Activated T-helper 9 cell treated with anti-CD3 and anti-CD28 coated beads, Interleukin-2, amount 50 U/mL, for 16 hours (primary cell): ENCODE measurements around the gene NBEA.
"Not testable (repeated sequence)": the region's sequence is repeated elsewhere in the genome, so short reads cannot be mapped to it uniquely, and the experiment has no call there.

Source experiments
- DNase-seq: peaks from one replicate; pipeline ENCODE4 v3.0.0-alpha.2; 2020; ENCODE audit warnings: low read depth

Gene NBEA

DNA sequence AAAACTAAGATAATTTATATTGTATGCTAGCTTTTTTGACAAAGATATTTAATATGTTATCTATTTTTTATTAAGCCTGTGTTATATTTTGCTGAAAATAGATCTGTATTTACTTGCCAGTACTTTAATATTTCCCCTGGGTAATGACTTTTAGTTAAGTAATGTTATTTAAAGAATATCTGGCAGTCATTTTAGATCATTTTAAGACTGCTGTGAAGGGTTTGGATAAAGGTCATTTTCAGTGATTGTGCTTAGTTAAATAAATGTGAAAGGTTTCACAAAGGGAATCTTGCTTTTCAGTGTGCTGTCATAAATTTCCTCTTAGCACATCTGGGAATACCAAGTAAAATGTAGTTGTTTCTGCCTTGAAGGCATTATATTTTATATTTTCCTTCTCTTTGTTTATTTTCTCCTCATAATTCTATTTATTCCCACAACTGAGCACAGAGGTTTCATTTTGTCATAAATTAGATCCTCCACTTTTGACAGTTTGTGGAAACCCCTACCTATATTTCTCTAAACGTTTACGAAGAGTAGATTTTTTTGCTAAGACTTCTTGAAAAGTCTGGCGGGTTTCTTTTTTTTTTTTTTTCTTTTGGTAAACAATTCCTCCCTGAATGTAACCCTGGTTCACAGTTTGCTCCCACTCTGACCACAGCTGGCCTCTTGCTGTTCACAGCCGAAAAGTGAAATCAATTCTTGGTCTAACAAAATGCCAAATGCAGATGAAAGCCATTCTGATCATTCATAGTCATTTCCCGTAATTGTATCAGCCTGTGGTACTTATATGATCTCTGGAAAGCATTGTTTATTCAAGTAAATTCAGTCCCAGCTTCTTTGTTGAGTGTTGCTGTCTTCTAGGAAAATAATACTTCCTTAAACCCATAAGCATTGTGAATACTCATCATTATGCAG, 446.6 kb downstream of the NBEA start:
- no peak for DNase-seq

DNA sequence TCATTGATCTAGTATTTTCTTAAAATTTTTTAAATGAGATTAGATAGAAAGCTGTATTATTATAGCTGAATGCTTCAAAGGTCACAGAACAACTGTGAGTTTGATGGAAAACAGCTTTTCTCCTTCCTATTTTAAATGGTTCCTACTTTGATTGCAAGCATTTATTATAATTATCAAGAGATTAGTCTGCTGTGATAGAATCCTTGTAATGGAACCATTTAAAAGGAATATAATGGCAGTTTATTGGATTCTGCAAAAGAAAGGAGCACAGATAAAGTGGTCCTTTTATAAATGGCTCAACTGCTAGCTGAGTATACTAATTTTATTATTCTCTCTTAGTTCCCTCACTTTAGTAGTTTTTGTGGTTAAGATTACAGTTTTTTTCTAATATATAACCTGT, 447.5 kb downstream of the NBEA start:
- no peak for DNase-seq

DNA sequence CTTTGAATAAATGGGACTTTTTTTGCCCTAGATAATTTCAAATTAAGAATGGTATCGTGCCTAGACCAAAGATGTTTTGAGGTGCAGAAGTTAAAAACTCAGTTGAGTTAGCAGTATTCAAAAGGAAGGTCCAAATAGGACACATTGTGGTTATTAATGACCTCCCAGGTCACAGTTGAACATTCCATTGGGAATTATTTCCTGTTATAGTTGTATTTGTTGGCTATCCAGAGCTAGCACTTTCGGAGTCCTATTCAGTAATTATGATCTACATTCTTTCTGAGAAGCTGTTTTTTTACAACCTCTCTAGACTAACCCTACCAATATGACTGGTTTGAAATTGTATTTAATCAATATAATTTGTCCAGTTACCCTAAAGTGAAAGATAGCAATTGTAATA, 450.7 kb downstream of the NBEA start:
- DNase-seq: no peak

DNA sequence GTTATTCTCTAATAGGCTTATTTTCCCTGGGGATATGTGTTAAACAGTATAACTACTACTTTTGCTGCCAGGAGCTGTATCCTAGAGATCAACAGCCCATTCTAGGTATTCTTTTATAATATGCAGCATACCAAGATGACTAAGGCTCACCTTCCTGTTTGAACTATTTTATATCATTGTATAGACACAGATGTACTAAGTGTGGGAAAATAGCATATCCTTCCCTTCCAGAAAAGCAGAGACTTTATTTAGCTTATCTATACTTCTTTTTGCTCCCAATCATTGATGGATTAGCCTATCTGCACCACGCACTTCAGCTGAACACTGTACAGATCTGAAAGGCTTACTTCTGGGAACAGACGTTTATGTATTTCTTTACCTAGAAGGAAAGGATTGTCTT, 451.8 kb downstream of the NBEA start:
- no peak for DNase-seq

DNA sequence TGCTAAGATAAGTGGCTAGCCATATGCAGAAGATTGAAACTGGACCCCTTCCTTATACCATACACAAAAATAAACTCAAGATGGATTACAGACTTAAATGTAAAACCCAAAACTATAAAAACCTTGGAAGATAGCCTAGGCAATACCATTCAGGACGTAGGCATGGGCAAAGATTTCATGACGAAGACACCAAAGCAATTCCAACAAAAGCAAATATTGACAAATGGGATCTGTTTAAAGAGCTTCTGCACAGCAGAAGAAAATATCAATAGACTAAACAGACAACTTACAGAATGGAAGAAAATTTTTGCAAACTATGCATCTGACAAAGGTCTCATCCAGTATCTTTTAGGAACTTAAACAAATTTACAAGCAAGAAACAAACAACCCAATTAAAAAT, 466.2 kb downstream of the NBEA start:
- DNase-seq: not testable (repeated sequence)

DNA sequence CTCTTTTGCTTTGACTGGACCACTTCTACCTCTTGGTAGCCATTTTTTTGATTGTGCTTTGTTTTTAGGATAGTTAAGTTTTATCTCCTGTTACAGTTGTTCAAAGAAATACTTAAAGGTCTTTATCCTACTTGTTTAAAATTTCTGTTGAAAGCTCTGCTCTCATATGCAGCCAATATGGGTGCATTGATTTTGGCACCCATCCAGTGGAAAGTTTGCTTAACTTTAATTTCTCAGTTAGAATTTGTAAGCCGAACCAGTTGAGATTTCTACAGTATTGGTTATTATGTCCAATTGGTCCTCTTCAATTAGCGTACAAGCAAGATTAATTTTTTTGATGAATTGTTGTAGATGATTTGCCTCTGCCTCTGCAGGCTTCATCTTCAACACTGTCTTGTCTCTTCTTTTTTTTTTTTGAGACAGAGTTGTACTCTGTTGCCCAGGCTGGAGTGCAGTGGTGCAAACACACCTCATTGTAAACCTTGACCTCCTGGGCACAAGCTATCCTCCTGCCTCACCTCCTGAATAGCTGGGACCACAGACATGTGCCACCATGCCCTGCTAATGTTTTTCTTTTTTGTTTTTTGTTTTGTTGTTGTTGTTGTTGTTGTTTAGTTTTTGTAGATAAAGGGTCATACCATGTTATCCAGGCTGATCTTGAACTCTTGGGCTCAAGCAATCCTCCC, 469.1 kb downstream of the NBEA start:
- no peak for DNase-seq

DNA sequence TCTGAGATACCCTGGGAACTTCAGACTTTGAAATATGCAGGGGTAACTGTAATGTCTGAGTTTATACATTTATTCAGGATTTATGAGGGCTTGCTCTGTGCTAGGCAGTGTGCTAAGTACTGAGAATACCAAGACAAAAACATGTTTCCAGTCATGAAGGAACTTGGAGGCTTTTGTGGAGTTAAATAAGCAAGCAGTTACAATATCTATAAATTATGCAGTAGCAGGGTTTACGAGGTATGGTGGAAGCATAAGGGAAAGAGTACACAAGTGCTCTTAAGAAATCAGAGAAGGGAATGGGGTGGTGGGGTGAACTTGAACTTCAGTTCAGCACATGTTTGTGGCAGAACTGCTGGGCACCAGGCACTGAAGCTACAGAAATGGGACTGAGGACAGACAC, 506.4 kb downstream of the NBEA start:
- no peak for DNase-seq

DNA sequence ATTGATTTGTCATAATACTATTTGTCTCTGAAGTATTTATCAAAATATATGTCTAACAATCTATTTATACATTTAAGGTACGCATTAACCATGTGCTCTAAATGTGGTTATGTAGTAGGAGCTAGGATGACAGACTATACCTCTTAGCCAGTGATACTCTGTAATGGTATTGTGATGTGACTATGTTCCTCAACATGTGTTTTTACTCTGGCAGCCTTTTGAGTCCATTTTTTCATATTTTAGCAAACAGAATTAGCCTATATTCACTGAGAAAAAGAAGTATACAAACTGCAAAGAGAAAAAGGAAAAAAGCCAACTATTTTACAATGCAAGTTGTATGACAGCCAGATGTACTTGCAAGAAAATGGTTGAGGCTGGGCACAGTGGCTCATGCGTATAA, 507.8 kb downstream of the NBEA start:
- no peak for DNase-seq

DNA sequence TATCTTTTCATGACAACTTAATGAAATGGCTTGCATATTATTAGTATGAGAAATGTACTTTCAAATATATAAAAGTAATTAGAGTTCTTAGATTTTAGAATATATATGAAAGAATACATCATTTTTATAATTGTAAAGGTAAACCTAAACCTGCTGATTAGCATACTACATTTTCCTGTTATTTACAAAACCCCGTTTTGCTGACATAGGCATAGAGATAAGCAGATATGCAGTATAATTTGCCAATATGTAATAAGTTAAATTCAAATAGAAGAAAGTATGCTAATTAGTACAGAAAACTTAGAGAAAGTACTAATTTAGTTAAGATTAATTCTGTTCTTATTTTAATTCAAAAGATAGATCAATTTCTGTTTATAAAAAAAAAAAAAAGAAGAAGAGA, 513.0 kb downstream of the NBEA start:
- no peak for DNase-seq

DNA sequence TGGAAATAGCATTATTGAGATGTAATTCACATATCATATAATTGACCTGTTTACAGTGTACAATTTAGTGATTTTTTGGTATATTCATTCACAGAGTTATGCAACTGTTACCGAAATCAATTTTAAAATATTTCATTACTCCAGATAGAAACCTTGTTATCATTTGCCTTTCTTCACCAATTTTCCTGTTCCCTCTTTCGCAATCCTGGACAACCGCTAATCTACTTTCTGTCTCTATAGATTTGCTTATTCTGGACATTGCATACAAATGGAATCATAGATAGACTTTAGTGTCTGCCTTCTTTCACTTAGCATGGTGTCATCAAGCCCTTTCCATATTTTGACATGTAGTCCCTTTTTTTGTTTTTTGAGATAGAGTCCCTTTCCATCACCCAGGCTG, 515.2 kb downstream of the NBEA start:
- no peak for DNase-seq

DNA sequence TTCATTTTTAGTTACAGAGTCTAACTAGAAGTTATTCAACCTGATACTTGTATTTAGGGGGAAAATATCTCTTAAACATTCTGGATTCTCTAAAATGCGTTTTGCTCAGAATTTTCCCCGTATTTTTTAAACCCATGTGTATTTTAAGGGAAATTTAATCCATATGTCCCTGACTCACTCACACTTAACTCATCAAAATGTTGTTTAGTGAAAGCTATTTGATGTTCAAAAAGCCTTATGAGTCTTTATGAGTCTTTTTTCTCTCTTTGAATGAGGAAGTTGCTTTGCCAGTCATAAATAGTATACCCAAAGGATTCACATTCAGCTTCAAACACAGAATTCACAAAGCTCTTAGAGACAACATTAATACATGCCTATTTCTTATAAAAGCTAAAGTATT, 518.0 kb downstream of the NBEA start:
- DNase-seq: no peak

DNA sequence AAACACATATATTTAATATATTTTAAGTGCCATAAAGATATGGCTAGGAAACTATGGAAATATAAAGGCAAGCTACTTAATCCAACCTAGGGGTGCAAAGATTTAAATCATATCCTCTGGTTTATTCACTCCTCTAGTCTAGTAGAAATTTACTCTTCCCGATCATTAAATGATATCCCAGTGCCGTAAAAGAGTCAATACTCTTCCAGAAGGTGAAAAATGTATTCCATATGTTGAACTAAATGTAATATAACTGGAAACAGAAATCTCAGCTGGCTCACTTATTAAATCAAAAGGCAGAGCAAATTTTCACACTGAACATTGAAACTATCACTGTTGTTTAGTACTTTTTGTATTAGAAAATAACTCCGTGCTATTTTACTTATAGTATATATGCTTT, 523.3 kb downstream of the NBEA start:
- no peak for DNase-seq

DNA sequence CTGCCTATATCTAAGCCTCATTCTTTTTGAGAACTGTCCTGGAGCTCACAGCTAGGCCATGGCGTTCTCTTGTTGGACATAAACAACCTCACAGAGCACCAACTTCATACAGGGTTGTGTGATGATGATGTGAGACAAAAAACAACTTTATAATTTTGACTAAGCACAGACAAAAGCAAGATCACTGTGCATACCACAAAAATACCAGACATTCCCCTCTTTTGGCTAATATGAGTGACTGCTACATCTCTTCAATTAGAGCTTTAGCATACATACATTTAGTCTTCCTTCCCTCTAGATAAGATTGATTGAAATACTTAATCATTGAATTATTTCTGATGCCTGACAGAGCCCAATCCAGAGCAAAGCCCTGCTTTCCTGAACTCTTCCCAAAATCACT, 526.1 kb downstream of the NBEA start:
- DNase-seq: no peak

DNA sequence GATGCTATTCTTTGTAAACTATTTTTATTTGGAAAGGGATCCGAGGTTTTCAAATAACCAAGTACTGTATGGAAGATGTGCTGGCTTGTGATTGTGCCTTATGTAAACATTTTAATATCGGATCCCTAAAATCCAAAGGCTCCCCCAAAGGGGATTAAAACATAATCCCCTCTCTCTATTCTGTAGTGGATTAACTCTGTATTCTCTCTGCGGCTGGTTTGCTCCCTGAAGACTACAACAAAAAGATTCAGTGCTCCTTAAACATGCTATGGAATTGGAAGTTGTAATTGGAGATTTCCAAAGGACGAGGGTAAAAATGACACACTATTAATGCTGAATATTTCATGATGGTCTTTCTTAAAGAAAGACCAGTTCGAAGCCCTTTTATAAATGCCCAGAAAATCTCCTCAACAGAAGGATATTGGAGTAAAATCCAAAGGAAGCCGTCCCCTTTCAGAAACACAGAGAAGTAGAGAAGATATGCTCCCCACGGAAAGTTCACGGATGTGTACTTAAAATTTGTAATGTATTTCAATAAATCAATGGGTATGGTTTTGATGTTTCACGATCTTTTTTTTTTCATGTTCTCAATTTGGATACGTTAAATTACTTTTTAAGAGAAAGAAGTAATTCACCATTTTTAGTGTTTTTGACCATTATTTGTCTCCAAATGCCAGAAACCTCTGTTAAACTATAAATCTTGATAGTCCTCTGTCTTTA, 527.9 kb downstream of the NBEA start:
- no peak for DNase-seq

DNA sequence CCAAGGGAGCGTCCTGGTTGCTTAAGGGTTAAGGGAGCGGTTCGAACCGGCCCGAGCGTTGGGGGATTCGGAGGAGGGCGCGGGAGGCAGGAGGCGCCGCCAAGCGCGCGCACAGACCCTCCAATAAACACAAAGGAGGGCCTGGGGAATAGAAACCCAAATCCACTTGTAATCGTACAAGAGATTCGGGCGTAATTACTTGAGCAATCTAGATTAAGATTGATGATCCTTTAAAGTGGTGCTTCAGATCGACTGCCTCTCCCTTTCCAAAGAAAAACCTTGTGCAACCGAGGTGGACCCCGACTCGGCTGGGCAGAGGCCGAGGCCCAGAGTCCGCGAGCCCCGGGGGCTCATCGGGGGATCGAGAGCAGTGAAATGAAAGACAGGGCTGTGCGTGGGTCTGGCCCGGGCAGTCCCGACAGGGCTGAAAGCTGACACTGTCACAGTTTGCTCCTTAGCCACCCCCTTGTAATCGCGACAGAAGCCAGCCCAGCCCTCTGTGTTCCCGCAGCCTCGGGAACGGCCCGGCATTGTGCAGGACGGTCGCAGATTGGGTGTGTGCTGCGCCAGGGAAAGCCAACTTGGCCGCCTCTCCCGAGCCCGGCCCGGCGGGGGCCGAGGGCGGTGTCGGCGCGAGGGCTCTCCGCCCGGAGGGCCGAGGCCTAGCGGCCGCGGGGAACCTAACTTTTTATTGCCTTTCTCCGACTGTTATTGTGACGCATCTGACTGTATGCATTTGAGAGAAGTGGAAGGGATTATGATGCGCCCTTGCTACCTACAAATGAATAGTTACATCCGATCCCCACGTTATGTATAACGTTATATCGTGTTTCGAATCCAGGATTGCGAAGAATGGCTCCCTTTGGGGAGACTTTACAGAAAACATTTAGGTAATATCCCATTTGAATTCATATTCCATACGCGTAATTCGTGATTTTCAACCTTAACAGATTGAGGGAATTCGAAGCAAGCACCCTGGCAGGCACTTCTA, 528.9 kb downstream of the NBEA start:
- DNase-seq: no peak

DNA sequence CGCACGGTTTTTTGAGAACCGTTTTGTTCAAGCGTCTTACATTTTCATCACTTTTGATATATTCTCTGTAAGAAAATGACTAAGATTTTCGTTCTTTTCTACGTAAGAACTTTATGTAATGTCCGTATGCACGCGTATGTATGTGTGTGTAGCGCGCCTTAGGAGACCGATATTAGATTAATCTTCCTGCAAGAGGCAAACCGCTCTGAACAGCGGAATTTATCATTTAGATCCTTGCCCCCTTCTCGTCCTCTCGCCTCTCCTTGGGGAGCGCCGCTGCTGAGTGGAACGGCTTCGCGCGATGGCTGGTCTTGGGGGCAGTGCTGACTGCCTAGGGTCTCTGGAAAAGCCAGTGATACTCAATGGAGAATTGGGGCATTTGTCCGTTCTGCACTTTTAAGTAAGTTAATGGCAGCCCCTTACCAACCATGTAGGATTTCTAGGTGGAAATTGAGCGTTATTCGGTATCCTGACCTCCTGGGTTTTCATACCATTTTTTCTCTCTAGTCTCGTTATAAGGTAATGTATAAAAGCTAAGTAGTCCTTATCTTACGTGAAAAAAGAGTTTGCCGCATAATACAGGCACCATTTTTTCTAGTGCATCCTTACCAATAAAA, 529.7 kb downstream of the NBEA start:
- DNase-seq: no peak

DNA sequence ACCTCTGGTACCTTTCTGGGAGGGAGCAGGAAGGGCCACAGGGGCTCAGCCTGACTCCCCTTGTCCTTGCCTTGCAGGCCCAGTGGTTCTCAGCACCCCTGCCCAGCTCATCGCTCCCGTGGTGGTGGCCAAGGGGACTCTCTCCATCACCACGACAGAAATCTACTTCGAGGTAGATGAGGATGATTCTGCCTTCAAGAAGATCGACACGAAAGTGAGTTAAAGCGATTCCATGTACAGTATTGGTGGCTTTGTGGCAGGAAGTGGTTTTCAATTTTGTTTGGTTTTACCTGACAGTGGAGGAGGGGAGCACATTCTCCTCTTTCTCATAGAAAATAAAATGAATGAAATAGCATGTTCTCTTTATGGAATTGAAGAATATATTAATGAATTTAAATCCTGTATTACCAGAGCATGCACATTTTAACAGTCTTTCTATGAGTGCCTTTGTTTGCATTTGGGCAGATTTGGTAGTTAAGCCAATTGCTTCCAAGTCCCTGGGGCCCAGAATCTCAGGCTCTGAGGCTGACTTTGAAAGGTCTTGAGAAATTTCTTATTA, 530.3 kb downstream of the NBEA start:
- DNase-seq: no peak

DNA sequence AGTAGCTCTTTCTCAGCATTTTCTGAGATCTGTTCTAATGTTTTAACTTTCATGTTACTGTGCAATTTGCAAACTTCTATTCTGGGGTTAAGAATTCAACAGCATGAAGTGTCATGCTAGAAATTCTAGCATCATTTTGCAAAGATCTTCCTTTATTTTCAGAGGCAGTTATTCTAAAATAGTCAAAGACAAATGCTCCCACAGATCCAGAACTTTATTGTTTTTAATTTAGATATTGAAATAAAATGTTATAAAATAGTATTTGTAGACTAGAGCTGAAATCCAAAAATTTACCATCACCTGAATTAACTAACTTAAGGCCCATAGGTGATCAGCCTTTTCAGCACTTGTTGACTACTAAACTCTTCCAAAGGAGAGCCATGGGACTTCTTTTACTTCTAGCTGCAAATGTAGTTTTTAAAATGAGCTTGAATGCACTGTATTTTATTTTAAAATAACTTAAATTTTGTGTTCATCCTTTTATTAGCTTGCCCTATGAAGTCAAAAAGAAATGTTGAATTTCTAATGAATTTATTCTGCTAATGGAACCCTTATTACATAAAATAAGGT, 531.2 kb downstream of the NBEA start:
- DNase-seq: no peak

DNA sequence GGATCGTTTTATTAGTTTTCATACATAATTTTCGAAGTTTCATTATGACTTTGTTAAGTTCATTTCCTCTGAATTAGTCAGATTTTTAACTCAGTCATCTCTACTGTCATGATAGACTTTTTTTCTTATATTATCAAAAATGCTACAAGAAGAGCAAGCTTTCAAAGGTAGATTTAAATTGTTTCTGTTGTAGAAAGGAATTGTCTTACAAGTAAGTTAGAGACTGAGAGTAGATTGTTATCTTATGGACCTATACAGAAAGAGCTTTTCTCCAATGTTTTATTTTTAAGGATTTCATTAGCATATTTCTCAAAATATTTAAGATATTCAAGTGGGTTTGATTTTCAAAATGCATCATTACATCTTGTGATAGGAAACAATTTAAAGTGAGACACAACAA, 531.7 kb downstream of the NBEA start:
- DNase-seq: no peak

DNA sequence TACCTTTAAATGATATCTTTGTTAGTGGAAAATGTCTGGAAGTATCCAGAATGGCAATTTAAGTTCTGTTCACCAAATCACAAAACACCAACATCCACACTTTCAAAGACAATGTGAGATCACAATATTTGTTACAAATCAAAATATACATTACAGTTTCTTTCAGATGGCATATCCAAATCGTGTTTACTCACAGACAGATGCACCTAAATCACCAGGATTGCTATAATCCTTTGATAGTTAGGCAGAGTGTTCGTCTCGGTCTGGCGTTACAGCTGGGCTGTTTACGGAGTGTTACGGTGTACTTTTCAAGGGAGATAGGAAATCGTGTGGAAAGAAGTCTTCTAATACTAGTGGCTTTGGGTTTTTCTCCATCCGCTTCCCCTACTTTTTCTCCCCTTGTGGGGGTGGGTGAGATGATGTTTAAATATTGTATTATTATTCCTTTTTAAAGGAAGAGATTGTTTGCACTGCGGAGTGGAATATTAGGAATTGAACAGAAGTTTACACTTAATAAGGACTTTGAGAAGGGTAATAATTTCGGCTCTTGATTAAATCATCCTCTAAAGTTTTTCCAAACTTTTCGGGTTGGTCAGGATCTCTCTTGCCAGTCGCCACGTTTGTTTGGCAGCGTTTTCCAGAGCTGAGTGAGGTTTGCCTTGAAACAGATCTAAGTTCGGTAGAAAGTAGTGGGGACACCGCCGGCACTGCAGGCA, 532.6 kb downstream of the NBEA start:
- DNase-seq: no peak
